PC-3 (cell line): ENCODE data around the gene PITPNB. TPM values are rescaled to one million over a fixed set of nuclear protein-coding genes. Genes with fewer than 3 reads are reported as not detected.

ENCODE experiments used
- ATAC-seq: fragments of 200-7000 bp; cut with Tn5 transposase; 2 replicates; pipeline ENCODE4 v1.9.1; 2020; ENCODE audit warnings: mild to moderate bottlenecking, moderate library complexity
- BruUV-seq: library from RNA; stranded (reverse); fragments of 400-500 nt; replicated peaks from 2 replicates; lab custom pipeline; 2021; lab: Mats Ljungman, UMichigan
- CTCF ChIA-PET: fragments of 300-600 bp; sonication (Branson Sonifier 250); formaldehyde crosslinking; loops from one replicate; lab custom pipeline; 2022; ENCODE audit warnings: antibody characterized with exemption; lab: Charles Lee
- POLR2A ChIA-PET: fragments of 300-600 bp; sonication (Branson Sonifier 250); formaldehyde crosslinking; loops from one replicate; lab custom pipeline; 2022; ENCODE audit warnings: antibody characterized with exemption; ENCODE audit not compliant: unreplicated experiment; lab: Charles Lee
- DNase-seq: peaks from one replicate; pipeline ENCODE4 v3.0.0-alpha.2; 2015
- H2AFZ ChIP-seq: fragments of 300-600 bp; sonication (generic); 2 replicates; pipeline ENCODE4 v1.6.0; 2016; ENCODE audit warnings: antibody characterized with exemption, low read length
- H3F3A ChIP-seq: fragments of 300-600 bp; sonication (generic); one replicate; pipeline ENCODE4 v1.6.0; 2017; ENCODE audit warnings: antibody characterized with exemption, low read length, control low read depth, mild to moderate bottlenecking; ENCODE audit not compliant: unreplicated experiment
- H3K27ac ChIP-seq: fragments of 300-600 bp; sonication (generic); 2 replicates; pipeline ENCODE4 v1.5.1; 2016; ENCODE audit warnings: mild to moderate bottlenecking, low read length
- H3K27me3 ChIP-seq: fragments of 300-600 bp; sonication (generic); 2 replicates; pipeline ENCODE4 v1.6.1; 2016; ENCODE audit warnings: low read length, mixed read lengths
- H3K36me3 ChIP-seq: fragments of 300-600 bp; sonication (generic); 2 replicates; pipeline ENCODE4 v1.6.1; 2016; ENCODE audit warnings: low read depth, mixed run types, low read length, mixed read lengths
- H3K4me1 ChIP-seq: fragments of 300-600 bp; sonication (generic); 2 replicates; pipeline ENCODE4 v1.5.1; 2016; ENCODE audit warnings: low read length; ENCODE audit not compliant: insufficient read depth
- H3K4me2 ChIP-seq: fragments of 300-600 bp; sonication (generic); 2 replicates; pipeline ENCODE4 v1.6.0; 2016; ENCODE audit warnings: low read length
- H3K4me3 ChIP-seq: fragments of 300-600 bp; sonication (generic); 2 replicates; pipeline ENCODE4 v1.5.1; 2016; ENCODE audit warnings: mild to moderate bottlenecking, low read length, mixed read lengths
- H3K79me2 ChIP-seq: fragments of 300-600 bp; sonication (generic); 2 replicates; pipeline ENCODE4 v1.6.1; 2017; ENCODE audit warnings: low read length, mixed read lengths
- H3K9ac ChIP-seq: fragments of 300-600 bp; sonication (generic); 2 replicates; pipeline ENCODE4 v1.6.0; 2016; ENCODE audit warnings: mild to moderate bottlenecking, low read length
- H3K9me2 ChIP-seq: fragments of 300-600 bp; sonication (generic); replicated peaks from 2 replicates; pipeline ENCODE4 v1.6.1; 2016; ENCODE audit warnings: mixed run types, low read length, mixed read lengths
- H3K9me3 ChIP-seq: fragments of 300-600 bp; sonication (generic); 2 replicates; pipeline ENCODE4 v1.6.1; 2016; ENCODE audit warnings: low read length, mixed read lengths
- H4K20me1 ChIP-seq: fragments of 300-600 bp; sonication (generic); 2 replicates; pipeline ENCODE4 v1.6.1; 2016; ENCODE audit warnings: low read length, mixed read lengths
- EZH2 ChIP-seq: fragments of 300-600 bp; sonication (generic); IDR thresholded peaks from one replicate; pipeline ENCODE4 v1.6.1; 2017; ENCODE audit warnings: antibody characterized with exemption, mild to moderate bottlenecking, low read length; ENCODE audit not compliant: unreplicated experiment
- EZH2phosphoT487 ChIP-seq: fragments of 300-600 bp; sonication (generic); IDR thresholded peaks from 2 replicates; pipeline ENCODE4 v1.6.1; 2018; ENCODE audit warnings: mild to moderate bottlenecking, antibody characterized with exemption, low read length, borderline replicate concordance
- intact Hi-C: fragments of 100-400 bp; cut with micrococcal nuclease; formaldehyde crosslinking; loops from 2 replicates; pipeline ENCODE4 v1.9.0; 2023
- total RNA-seq: library from RNA; depleted of rRNA; stranded (reverse); fragments of >200 nt; gene quantifications from 2 replicates; pipeline ENCODE4 v1.2.3, GENCODE V29; 2014
- TF ChIP-seq, protein P1 (sequence below): fragments of 300-600 bp; sonication (generic); conservative IDR thresholded peaks from 2 replicates; pipeline ENCODE4 v1.5.1; 2017; ENCODE audit warnings: antibody characterized with exemption, low read depth, mild to moderate bottlenecking, low read length

Gene PITPNB
- total RNA-seq, 1 experiment from 2014 or later: 15.3 TPM

DNA sequence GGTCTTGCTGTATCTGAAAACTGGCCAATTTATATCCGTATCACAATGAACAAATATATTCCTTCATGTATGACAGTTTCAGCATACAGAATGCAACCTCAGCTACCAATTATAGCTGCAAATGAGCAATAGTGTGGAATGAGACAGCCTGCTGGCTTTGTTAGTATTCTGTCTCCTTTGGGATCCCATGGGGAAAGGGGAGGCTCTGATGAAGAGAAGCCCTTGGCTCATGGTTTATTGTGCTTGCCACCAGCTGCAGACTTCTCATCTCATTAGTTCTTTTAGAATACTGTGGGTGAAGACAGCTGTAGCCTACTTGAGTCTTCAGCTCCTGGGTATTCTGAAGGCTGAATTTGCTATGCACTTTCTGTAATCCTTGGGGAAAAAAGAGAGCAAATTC, 42.4 kb downstream of the PITPNB start:
- no peak for DNase-seq
- H4K20me1 ChIP-seq: 0 out of 2 replicates have a peak, but pooled peaks cover 10% of the 10 kb centered on the region

DNA sequence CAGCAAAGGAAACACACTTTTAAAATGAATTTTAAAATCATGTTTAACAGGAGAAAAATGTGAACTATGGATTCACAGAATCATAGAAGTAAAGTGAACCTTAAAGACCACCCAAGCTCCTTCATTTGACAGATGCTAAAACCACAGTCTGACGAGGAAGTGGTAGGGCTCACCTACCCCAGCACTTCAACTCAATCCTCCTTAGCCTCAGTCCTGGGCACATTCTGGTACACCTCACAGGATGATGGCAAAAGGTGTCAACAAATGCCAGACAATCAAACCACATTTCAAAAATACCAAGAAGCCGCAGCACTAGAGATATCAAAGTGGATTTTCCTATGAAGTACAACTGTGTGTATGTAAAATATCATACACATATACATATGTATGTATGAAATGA, 43.1 kb downstream of the PITPNB start:
- Histone ChIP-seq H3K4me3 (no peak overlapping the region), H3K27me3 (no peaks in the 10 kb centered on the region), H3K9me2 (no peaks in the 10 kb centered on the region), H3K9me3 (no peaks in the 10 kb centered on the region), H3K27ac (no peak overlapping the region), H3K36me3 (peaks cover 30% of the 10 kb centered on the region), H3K4me1 (no peaks in the 10 kb centered on the region), H3K79me2 (peaks cover 33% of the 10 kb centered on the region), H2AFZ (no peak overlapping the region), H3K4me2 (no peak overlapping the region), H4K20me1 (0 out of 2 replicates have a peak, but pooled peaks cover 5% of the 10 kb centered on the region), H3F3A (no peaks in the 10 kb centered on the region), H3K9ac (no peak overlapping the region)
- ChIA-PET CTCF (no interaction called here), POLR2A (no interaction called here)
- no peak for ATAC-seq
- no TSS peak for BruUV-seq
- TF ChIP-seq, protein P1, sequence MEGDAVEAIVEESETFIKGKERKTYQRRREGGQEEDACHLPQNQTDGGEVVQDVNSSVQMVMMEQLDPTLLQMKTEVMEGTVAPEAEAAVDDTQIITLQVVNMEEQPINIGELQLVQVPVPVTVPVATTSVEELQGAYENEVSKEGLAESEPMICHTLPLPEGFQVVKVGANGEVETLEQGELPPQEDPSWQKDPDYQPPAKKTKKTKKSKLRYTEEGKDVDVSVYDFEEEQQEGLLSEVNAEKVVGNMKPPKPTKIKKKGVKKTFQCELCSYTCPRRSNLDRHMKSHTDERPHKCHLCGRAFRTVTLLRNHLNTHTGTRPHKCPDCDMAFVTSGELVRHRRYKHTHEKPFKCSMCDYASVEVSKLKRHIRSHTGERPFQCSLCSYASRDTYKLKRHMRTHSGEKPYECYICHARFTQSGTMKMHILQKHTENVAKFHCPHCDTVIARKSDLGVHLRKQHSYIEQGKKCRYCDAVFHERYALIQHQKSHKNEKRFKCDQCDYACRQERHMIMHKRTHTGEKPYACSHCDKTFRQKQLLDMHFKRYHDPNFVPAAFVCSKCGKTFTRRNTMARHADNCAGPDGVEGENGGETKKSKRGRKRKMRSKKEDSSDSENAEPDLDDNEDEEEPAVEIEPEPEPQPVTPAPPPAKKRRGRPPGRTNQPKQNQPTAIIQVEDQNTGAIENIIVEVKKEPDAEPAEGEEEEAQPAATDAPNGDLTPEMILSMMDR: no peak
- TF ChIP-seq EZH2 (no peak), EZH2phosphoT487 (no peak)
- DNase-seq: no peak
- intact Hi-C loops: no loop called here

More for the DNA sequence above, 42.4 kb downstream of the PITPNB start:
- Histone ChIP-seq H3K79me2 (peaks cover 33% of the 10 kb centered on the region), H3K4me3 (no peak overlapping the region), H3F3A (no peaks in the 10 kb centered on the region), H2AFZ (no peak overlapping the region), H3K4me1 (no peaks in the 10 kb centered on the region), H3K9me3 (no peaks in the 10 kb centered on the region), H3K9me2 (no peaks in the 10 kb centered on the region), H3K27me3 (no peaks in the 10 kb centered on the region), H3K4me2 (no peak overlapping the region), H3K9ac (no peak overlapping the region), H3K27ac (no peak overlapping the region), H3K36me3 (peaks cover 30% of the 10 kb centered on the region)
- ATAC-seq: no peak
- TF ChIP-seq EZH2 (no peak), EZH2phosphoT487 (no peak)
- TF ChIP-seq, protein P1: no peak
- ChIA-PET CTCF (no interaction called here), POLR2A (no interaction called here)
- BruUV-seq: no TSS peak
- intact Hi-C loops: no loop called here

DNA sequence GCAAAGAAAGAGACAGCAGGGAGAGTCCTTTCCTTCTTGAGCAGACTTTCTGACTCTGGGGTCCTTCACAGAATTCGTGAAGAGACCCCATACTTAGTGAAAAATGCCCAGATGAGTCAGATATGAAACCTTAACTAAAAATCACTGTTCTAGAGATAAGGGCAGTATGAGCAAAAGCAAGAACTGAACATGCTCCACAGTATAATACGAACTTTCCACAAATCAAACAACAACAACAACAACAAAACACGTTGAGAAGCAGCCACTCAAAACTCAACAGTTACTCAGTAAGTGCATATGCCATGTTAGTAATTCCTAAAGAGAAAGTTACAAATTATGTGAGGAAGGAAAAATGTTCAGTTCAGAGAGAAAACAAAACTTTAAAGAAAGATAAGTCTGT, 44.3 kb downstream of the PITPNB start:
- Histone ChIP-seq H3K9ac (no peak overlapping the region), H3K4me1 (no peaks in the 10 kb centered on the region), H3K27me3 (no peaks in the 10 kb centered on the region), H3K4me2 (no peak overlapping the region), H4K20me1 (0 out of 2 replicates have a peak, but pooled peaks cover 5% of the 10 kb centered on the region), H3F3A (no peaks in the 10 kb centered on the region), H3K9me2 (no peaks in the 10 kb centered on the region), H3K27ac (no peak overlapping the region), H3K79me2 (peaks cover 42% of the 10 kb centered on the region), H3K4me3 (no peak overlapping the region), H2AFZ (no peak overlapping the region), H3K36me3 (peaks cover 28% of the 10 kb centered on the region), H3K9me3 (no peaks in the 10 kb centered on the region)
- ChIA-PET POLR2A (no interaction called here), CTCF (no interaction called here)
- BruUV-seq: no TSS peak
- TF ChIP-seq EZH2phosphoT487: no peak
- TF ChIP-seq EZH2: no peak
- TF ChIP-seq, protein P1: no peak
- ATAC-seq (no peak), DNase-seq (no peak)
- intact Hi-C loops: no loop called here
